DND-41 (cell line): Measurements from ENCODE around the gene MRPL40.

Experiments
- ATAC-seq: fragments of 200-7000 bp; cut with Tn5 transposase; 3 replicates; pipeline ENCODE4 v1.9.1; 2021; ENCODE audit warnings: low read depth; ENCODE audit not compliant: insufficient read depth
- DNase-seq: peaks from one replicate; pipeline ENCODE4 v3.0.0-alpha.2; 2020
- H2AFZ ChIP-seq: 2 replicates; pipeline ENCODE4 v1.6.0; 2012; ENCODE audit warnings: low read depth, low read length
- H3K27ac ChIP-seq: 2 replicates; pipeline ENCODE4 v1.5.1; 2012; ENCODE audit warnings: low read length, inconsistent platforms
- H3K27me3 ChIP-seq: fragments of 200-600 bp; sonication (generic); 2 replicates; pipeline ENCODE4 v1.6.0; 2012; ENCODE audit warnings: low read length, mild to moderate bottlenecking, inconsistent platforms; ENCODE audit not compliant: insufficient read depth, poor library complexity
- H3K36me3 ChIP-seq: 2 replicates; pipeline ENCODE4 v1.5.1; 2012; ENCODE audit warnings: low read length, inconsistent platforms; ENCODE audit not compliant: insufficient read depth
- H3K4me1 ChIP-seq: 2 replicates; pipeline ENCODE4 v1.5.1; 2012; ENCODE audit warnings: mild to moderate bottlenecking, low read length; ENCODE audit not compliant: insufficient read depth
- H3K4me2 ChIP-seq: 2 replicates; pipeline ENCODE4 v1.6.0; 2012; ENCODE audit warnings: mild to moderate bottlenecking, moderate library complexity, low read length, inconsistent platforms; ENCODE audit not compliant: insufficient read depth
- H3K4me3 ChIP-seq, 2 experiments: fragments of 200-600 bp in 1 of 2; shearing (Covaris generic) in 1 of 2; 2 replicates each; pipeline ENCODE4 v1.5.1; 2012 to 2016; ENCODE audit warnings: inconsistent platforms in 2 of 2, low read length in 2 of 2, mild to moderate bottlenecking in 2 of 2, low read depth in 1 of 2, moderate library complexity in 1 of 2
- H3K79me2 ChIP-seq: 2 replicates; pipeline ENCODE4 v1.6.0; 2012; ENCODE audit warnings: low read length, inconsistent platforms; ENCODE audit not compliant: insufficient read depth
- H3K9ac ChIP-seq: 2 replicates; pipeline ENCODE4 v1.6.0; 2012; ENCODE audit warnings: low read depth, mild to moderate bottlenecking, inconsistent platforms, low read length, moderate library complexity
- H3K9me3 ChIP-seq: 2 replicates; pipeline ENCODE4 v1.5.1; 2012; ENCODE audit warnings: low read length, moderate library complexity, mild to moderate bottlenecking, inconsistent platforms; ENCODE audit not compliant: insufficient read depth, severe bottlenecking
- H4K20me1 ChIP-seq: 2 replicates; pipeline ENCODE4 v1.6.0; 2012; ENCODE audit warnings: low read length; ENCODE audit not compliant: insufficient read depth
- CTCF ChIP-seq: IDR thresholded peaks from 2 replicates; pipeline ENCODE4 v1.5.1; 2012; ENCODE audit warnings: borderline replicate concordance, low read length, moderate library complexity, mild to moderate bottlenecking; ENCODE audit not compliant: poor library complexity, severe bottlenecking; ENCODE audit errors: extremely low read depth
- EZH2 ChIP-seq: IDR thresholded peaks from 3 replicates; pipeline ENCODE4 v1.6.1; 2012; ENCODE audit warnings: borderline replicate concordance, low read depth, mild to moderate bottlenecking, moderate library complexity, low read length, inconsistent platforms; ENCODE audit not compliant: severe bottlenecking

MRPL40 gene

GRCh38 chr22:19419464-19420178 is 12.7 kb upstream of the MRPL40 start:
- peak overlapping the region; percentile 97 for H3K27ac ChIP-seq
- peaks cover 9% of the 10 kb centered on the region; the same call in 1 of the 2 replicates for H4K20me1 ChIP-seq
- peak; percentile 88 for DNase-seq
- H3K79me2 ChIP-seq = peaks cover 92% of the 10 kb centered on the region
- H3K9me3 ChIP-seq = no peaks in the 10 kb centered on the region
- peak overlapping the region; percentile 55 for H3K4me2 ChIP-seq
- peak overlapping the region in 1 of 2 experiments; percentile 44; a peak in 2 of 4 replicates for H3K4me3 ChIP-seq
- no peak overlapping the region; the same call in 1 of the 2 replicates for H2AFZ ChIP-seq
- no peaks in the 10 kb centered on the region for H3K27me3 ChIP-seq
- peak; percentile 90 for ATAC-seq
- H3K9ac ChIP-seq = peak overlapping the region; percentile 51
- peaks cover 26% of the 10 kb centered on the region for H3K36me3 ChIP-seq
- TF ChIP-seq CTCF (peak; percentile 7), EZH2 (no peak)
- peaks cover 75% of the 10 kb centered on the region for H3K4me1 ChIP-seq

GRCh38 chr22:19420321-19420720 is 12.0 kb upstream of the MRPL40 start:
- no peak for DNase-seq
- TF ChIP-seq EZH2 = no peak
- TF ChIP-seq CTCF = no peak
- H3K9ac ChIP-seq = peak overlapping the region; percentile 49
- H3K36me3 ChIP-seq = peaks cover 33% of the 10 kb centered on the region
- no peak overlapping the region; the same call in 1 of the 2 replicates for H2AFZ ChIP-seq
- peaks cover 92% of the 10 kb centered on the region for H3K79me2 ChIP-seq
- peaks cover 9% of the 10 kb centered on the region; the same call in 1 of the 2 replicates for H4K20me1 ChIP-seq
- ATAC-seq = peak; percentile 3; the same call in 1 of the 3 replicates
- peak overlapping the region in 1 of 2 experiments; percentile 44; a peak in 2 of 4 replicates for H3K4me3 ChIP-seq
- no peaks in the 10 kb centered on the region for H3K27me3 ChIP-seq
- peak overlapping the region; percentile 97 for H3K27ac ChIP-seq
- H3K4me1 ChIP-seq = peaks cover 82% of the 10 kb centered on the region
- no peaks in the 10 kb centered on the region for H3K9me3 ChIP-seq
- H3K4me2 ChIP-seq = peak overlapping the region; percentile 55

GRCh38 chr22:19422440-19423301 is 9.7 kb upstream of the MRPL40 start:
- H3K27ac ChIP-seq = peak overlapping the region; percentile 72
- peak; percentile 40 for DNase-seq
- no peak overlapping the region; a peak in 1 of 4 replicates for H3K4me3 ChIP-seq
- no peak for TF ChIP-seq CTCF
- TF ChIP-seq EZH2 = no peak
- peak overlapping the region; percentile 9 for H3K9ac ChIP-seq
- no peaks in the 10 kb centered on the region for H3K27me3 ChIP-seq
- H4K20me1 ChIP-seq = peaks cover 23% of the 10 kb centered on the region; the same call in 1 of the 2 replicates
- peak overlapping the region; percentile 31 for H3K4me2 ChIP-seq
- H3K79me2 ChIP-seq = peaks cover 92% of the 10 kb centered on the region
- ATAC-seq = peak; percentile 32
- H3K9me3 ChIP-seq = no peaks in the 10 kb centered on the region
- H2AFZ ChIP-seq = no peak overlapping the region
- peaks cover 43% of the 10 kb centered on the region for H3K36me3 ChIP-seq
- peaks cover 98% of the 10 kb centered on the region for H3K4me1 ChIP-seq
